HG03521 (cell line): ENCODE measurements around the gene SGSH.
"Not testable (repeated sequence)": the region's sequence is repeated elsewhere in the genome, so short reads cannot be mapped to it uniquely, and the experiment has no call there.

Experiments used
- ATAC-seq: cut with Tn5 transposase; IDR thresholded peaks from one replicate; pipeline ENCODE4 v1.9.1; 2021; ENCODE audit warnings: mild to moderate bottlenecking, moderate library complexity; ENCODE audit not compliant: unreplicated experiment

SGSH gene

DNA sequence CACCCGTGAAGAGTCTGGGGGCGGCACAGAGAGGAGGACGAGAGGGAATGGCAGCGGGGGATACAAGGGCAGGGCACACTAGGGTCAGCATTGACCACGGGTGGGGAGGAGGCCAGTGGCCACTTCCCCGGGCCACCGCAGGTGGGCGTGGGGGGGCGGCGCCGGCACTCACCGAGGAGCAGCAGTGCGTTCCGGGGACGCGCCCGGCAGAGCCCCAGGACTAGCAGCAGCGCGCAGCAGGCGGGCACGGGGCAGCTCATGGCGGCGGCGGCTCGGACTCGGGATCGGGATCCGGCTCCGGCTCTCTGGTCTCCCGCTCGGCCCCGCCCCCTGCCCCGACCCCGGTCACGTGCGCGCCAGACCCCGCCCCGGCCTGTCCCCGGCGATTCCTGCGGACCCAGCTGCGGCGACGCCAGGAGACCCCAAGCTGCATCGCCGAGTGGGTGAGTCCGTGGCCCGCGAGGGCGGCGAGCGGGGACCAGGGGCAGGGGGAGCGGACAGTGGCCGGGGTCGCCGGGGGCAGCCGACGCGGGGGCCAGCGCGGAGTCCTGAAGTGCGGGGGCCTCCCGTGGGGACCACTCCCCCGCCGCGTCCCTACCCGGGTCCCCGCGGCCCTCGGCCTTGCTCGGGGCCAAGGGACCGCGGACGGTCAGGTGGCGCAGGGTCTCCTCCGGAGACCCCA is at the start of gene SGSH, which contains the start of gene SLC26A11:
Gene SGSH, minus strand, starts transcription at position 280 of the 682 bp plus-strand sequence. Its CDS starts 20 bp downstream, at position 260.
Gene SLC26A11, plus strand, starts transcription at position 374 of the 682 bp plus-strand sequence. CDS start 1,134 bp downstream, outside the sequence.
- no peak for ATAC-seq

DNA sequence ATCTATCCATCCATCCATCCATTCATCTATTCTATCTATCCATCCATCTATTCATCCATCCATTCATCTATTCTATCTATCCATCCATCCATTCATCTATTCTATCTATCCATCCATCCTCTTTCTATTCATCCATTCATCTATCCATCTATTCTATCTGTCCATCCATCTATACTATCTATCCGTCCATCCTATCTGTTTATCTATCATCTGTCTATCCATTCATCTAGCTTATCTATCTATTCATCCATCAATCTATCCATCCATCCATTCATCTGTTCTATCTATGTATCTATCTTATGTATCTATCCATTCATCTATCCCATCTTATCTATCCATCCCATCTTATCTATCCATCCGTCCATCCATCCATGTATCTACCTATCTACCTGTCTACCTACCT is 49.3 kb upstream of the SGSH start:
- ATAC-seq: no peak

DNA sequence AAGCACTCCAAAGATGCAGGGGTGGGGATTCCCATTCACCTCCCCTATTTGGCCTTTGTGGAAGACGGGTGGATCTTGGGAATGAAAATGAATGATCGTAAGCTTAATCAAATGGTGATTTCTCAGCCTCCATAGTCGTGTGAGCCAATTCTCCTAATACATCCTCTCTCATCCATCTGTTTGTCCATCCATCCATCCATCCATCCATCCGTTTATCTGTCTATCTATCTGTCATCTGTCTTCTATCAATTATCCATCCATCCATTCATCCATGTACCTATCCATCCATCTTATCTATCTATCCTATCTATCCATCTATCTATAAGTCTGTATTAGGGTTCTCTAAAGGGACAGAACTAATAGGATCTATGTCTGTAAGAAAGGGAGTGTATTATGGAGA is 48.3 kb upstream of the SGSH start:
- ATAC-seq: no peak

DNA sequence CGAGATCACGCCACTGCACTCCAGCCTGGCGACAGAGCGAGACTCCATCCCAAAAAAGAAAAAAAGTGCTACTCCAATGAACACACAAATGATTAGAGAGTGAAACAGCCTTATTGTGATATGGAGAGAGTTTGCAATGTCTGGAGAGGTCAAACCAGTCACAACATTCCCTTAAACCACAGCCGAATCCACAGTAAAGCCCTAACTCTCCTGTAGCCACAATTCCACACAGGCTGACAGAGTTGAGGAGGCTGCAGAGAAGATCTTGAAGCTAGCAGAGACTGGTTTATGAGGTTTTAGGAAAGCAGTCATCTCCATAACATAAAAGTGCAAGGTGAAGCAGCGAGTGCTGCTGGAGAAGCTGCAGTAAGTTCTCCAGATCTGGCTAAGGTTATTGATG is 47.3 kb upstream of the SGSH start:
- ATAC-seq: no peak

DNA sequence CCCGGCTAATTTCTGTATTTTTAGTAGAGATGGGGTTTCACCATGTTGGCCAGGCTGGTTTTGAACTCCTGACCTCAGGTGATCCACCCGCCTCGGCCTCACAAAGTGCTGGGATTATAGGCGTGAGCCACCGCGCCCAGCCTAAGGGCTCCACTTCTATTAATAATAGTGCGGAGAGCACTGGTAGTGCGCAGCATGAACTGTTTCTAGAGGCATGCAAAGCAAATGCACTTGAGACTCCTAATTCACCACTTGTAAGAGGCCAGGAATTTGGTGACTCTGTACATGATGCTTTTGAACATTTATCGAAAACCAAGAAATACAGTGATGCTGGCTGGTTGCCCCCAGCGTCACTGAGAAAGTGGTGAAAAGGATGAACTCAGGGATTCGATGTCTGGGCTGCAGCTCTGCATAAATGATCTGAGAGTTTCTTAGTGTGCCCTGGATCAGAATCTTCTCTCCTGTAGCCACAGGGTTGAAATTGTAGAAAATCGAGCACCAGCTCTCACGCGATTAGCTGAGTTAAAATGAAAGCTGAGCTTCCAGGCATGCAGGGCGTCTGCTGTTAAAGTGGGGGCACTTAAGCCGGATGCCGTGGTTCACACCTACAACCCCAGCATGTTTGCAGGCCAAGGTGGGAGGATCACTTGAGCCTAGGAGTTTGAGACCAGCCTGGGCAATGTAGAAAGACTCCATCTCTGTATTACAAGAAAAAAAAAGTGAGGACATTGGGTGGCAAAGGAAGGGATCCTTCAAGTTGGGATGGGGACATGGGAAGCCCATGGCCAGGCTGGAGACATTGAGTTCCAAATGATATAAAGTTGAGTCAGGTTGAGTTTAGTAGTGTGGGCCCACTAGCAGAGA is 45.3 kb upstream of the SGSH start:
- ATAC-seq: no peak

DNA sequence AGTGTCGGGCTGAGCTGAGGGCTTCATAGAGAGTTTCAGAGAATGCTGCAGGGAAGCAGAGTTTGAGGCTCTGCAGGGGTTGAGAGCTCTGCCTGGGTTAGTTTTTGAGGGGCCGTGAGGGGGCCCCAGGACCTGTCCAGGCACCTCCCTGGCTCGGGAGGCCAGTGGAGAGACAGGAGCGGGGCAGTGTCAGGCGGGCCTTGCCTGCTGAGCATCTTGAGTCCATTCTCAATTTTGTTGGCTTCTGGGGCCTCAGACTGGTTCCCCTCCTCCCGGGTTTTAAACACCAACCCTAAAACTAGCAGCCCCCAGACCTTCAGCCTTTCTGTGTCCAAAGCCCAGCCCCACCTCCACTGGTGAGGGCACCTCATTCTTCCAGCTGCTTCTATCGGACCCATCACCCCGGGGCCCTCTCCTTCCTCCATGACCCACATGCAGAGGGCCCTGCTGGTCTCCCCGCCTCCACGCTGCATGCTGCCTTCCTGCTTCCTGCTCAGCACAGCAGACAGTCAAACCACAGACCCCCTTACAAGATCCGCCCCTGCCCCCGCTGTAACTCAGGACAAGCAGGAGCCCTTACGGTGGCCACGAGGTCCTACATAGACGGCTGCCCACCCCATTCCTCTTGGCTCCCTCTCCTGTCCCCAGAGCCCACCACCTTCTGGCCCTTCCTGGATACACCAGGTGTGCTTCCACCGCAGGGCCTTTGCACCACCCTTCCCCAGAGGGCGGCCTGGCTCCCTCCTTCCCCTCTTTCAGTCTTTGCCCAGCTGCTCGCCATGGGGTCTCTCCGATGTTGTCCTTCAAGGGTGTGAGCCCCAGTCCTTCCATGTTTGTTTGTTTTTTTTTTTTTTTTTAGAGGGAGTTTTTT is 44.3 kb upstream of the SGSH start:
- no peak for ATAC-seq

DNA sequence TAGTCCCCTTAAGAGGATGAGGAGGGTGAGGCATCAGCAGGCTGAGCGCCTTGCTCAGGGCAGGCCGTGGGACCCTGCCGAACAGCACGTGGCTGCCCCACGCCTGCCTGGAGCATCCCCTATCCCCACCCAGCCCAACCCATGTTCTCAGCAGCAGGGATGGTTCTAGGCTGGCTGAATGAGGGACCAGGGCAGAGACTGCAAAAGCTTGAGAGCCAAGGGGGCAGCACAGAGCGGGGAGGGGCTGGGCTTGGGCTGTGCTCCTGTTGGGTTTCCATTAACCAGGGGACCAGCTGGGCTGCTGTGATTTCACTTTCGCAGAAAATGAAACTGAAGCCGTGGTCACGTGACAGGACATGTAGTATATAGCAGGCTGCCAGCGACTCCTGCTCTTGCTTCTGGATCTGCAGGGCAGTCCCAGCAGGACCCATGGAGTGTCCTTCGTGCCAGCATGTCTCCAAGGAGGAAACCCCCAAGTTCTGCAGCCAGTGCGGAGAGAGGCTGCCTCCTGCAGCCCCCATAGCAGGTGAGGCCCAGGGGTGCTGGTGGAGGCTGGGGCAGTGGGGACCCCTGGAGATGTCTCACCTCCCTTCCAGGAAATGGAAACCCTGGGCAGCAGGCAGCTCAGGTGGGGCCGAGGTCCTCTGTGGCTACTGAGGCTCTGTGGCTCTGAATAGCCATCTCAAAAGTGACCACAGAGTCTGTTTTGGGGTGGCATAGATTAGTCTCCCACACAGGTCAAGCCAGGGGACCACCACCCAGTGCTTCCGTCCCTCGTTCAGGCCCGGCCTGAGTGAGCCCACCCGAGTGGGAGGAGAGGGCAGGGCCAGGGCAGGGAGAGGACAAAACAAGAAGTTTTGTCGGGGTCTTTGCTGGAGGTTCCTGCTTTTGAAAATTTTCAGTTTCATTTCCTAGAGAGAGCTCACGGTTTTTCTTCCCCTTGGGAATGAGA is 43.4 kb upstream of the SGSH start:
- ATAC-seq: peak; percentile 30

DNA sequence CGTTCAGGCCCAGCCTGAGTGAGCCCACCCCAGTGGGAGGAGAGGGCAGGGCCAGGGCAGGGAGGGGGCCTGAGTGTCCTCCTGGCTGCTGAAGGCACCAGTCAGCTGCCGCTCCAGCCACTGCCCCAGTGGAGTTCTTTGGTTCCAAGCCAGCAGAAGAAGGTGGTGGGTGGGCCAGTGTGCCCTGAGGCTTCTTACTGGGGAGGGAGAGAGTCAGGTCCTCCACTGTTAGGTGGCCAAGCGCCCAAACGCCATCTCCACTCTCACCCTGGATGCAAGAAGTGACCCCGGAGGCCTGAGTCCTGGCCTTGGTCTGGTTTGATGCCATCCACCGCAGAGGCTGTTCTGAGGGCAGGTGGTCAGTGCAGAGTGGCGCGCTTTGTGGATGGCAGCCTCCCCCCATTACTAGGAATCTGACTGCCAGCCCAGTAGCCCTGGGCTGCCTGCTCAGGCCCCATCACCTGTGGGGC is 42.7 kb upstream of the SGSH start:
- no peak for ATAC-seq

DNA sequence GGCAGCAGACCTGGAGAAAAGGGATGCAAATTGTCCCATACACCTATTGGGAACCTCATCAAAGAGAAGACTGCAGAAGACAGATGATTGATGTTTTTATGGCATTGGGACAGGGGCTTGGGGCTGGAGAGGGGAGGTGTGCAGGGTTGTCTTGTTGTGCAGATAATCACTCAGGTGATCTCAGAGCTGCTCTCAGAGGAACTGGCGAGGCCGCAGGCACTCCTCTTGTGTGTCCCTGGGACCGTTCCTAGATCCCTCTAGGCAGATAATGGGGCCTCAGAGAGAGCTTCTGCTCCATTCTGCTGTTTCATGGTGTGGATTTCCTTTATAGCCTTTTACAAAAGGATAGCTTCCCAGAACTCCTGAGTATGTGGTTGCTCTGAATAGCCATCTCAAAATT is 42.2 kb upstream of the SGSH start:
- ATAC-seq: no peak

DNA sequence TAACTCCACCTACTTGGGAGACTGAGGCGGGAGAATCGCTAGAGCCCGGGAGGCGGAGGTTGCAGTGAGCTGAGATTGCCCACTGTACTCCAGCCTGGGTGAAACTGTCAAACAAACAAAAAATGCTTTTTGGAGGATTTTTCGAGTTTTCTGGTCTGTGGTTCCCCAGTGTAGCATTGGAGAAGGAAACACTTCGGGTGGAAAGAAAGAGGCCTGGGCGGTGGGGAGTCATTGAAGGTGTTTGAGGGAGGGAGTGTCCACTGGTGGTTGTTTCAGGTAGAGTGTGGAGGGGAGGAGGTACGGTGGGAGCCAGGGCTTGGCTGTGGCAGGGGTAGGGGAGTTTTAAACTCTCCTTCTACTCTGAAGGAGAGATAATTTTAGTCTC is 41.8 kb upstream of the SGSH start:
- no peak for ATAC-seq

DNA sequence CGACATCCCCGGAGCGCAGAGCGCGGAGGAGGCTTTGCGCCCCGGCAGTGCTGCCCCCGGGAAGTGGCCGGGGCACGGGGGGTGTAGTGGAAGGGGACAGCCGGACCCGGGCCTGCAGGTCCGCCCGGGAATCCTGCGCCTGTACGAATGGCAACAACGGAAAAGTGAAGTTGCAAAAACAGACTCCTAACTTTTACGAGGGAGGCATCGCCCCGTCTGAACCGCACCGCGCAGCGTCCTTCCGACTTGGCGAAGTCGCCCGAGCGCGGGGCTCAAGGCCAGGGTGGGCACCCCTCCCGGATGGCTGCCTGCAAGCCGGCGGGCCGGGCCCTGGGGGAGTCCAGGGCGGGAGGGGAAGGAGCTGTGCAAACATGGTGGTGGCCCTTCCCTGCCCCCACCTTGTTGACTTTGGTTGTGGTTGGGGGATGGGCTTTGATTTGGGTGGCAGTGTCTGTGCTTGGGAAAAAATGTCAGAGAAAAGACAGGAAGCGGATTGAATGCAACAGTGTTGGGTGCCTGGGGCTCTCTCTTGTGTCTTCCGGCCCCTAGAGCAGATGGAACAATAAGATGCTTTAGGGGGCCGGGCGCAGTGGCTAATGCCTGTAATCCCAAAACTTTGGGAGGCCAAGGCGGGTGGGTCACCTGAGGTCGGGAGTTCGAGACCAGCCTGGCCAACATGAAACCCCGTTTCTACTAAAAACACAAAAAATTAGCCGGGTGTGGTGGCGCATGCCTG is 41.2 kb upstream of the SGSH start:
- no peak for ATAC-seq

DNA sequence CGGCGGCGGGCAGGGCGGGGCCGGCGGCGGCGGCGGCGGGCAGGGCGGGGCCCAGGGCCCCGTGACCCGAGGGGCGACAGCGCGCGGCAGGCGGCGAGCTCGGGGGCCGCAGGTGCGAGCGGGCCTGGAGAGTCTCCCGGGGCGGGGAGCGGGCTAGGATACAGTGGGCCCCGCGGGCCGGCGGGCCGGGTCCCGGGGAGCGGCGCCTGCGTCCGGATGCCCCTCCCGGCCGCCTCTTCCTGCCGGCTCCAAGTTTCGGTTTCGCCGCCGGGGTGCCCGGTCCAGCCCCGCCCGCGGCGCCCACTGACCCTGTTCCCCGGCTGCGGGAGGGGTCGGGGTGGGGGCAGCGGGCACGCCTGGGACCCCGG is 40.6 kb upstream of the SGSH start, which contains the start of gene RNF213:
Gene RNF213, plus strand, starts transcription at position 62 of the 368 bp plus-strand sequence. CDS start 2,830 bp downstream, outside the sequence.
- ATAC-seq: peak; percentile 40

DNA sequence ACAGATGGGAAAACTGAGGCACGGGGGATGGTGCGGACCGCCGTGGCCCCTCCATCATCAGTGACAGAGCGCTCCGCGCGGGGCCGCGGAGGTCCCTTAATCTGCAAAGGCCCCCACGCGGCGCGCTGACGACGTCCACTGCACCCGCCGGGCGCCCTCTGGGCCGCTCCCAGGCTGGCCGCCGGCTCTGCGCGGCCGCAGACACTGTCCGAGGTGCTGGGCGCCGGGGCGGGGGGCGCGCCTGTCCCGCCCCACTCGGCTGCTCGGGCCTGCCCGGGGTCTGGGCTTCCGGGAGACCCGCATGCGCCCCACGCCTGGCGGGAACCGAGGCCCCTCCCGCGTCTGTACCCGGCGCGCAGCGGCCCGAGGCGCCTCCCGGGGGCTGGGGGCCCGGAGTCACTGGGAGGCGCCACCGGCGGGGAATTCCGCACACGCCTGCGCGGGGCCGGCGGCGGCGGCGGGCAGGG is 40.0 kb upstream of the SGSH start:
- ATAC-seq: peak; percentile 39

DNA sequence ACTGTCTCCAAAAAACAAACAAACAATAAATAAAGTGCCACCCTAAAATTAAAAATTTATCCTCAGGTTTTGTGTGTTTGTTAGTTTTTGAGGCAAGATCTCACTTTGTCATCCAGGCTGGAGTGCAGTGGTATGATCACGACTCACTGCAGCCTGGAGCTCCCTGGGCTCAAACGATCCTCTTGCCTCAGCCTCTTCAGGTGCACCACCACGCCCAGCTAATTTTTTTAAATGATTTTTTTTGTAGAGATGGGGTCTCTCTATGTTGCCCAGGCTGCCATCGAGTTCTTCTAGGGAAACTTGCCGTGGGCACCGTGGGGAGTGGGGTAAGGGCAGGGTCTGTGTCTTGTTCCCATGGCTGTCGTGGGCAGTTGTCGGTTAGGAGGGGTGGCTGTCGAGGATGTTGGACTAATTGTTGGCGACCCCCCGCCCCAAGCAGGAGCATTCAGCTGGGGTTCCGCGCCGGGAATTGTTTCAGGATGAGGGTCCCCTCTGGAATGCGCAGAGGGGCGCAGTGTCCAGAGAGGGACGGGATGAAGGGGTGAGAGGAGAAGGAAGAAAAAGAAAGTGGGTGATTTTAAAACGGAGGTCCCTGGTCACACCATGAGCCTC is 39.4 kb upstream of the SGSH start:
- no peak for ATAC-seq

DNA sequence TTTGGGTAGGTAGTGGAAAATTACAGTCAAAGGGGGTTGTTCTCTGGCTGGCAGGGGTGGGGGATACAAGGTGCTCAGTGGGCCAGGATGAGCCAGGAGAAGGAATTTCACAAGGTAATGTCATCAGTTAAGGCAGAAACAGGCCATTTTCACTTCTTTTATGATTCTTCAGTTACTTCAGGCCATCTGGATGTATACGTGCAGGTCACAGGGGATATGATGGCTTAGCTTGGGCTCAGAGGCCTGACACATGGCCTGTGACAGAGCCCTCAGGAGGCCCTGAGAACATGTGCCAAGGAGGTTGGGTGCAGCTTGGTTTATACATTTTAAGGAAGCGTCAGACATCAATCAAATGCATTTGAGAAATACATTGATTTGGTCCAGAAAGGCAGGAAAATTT is 38.2 kb upstream of the SGSH start:
- ATAC-seq: not testable (repeated sequence)

DNA sequence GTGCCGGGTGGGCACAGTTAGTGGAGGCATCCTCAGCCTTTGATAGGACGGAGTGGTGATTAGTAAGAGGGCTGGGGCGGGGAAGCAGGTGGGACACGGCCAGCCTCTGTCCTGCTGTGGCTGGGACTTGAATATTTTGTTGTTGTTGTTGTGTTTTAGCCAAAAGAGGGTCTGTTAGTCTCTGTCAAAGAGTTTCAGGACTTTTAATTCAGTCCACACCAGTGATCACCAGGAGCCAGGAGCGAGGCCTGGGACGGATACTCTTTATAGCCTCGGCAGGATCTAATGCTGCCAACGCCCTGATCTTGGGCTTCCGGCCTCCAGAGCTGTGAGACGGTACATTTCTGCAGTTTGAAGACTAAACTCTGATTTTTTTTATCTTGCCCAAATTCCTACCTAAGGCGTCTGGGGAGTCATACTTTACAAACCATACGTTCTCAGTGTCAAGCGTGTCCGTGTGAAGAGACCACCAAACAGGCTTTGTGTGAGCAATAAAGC is 37.6 kb upstream of the SGSH start:
- no peak for ATAC-seq

DNA sequence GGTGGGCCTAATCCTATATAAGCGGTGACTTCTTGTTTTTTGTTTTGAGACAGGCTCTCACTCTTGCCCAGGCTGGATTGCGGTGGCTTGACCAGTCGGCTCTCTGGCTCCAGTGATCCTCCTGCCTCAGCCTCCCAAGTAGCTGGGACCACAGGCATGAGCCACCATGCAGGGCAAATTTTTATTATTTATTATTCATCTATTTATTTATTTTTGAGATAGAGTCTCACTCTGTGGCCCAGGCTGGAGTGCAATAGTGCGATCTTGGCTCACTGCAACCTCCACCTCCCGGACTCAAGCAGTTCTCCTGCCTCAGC is 35.9 kb upstream of the SGSH start:
- ATAC-seq: no peak

DNA sequence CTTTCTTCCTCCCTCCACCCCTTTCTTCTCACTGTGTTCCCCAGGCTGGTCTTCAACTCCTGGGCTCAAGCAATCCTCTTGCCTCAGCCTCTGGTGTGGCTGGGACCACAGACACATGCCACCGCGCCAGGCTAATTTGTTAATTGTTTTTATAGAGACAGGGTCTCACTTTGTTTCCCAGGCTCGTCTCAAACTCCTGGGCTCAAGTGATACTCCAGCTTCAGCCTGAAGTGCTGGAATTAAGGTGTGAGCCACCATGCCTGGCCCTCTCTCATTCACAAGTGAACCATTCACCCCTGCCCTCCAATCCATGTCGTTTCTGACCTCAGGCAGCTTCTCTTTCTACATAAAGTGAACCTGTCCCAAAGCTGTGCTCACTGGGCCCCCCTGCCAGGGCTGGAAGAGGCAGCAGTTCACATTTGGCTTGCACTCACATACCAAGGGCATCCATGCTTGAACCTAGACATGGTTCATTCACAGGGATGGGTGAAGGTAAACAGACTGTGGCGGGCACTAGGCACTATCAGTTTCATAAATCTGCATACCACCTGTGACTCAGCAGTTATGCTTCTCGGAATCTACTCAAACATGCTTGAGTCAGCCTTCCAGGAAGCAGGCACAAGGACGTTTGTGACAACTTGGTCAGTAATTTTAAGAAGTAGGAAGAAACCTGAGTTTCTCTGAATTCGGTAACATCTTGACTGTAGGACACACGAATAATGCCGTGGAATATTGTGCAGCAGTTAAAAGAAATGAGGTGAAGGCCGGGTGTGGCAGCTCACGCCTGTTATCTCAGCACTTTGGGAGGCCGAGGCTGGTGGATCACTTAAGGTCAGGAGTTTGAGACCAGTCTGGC is 34.5 kb upstream of the SGSH start:
- no peak for ATAC-seq
